Loucy (cell line): Measurements from ENCODE around the gene C8G.

Source experiments
- H2AFZ ChIP-seq: fragments of 200-600 bp; sonication (generic); 2 replicates; pipeline ENCODE4 v1.6.0; 2016; ENCODE audit warnings: antibody characterized with exemption, mild to moderate bottlenecking, low read length, moderate library complexity
- H3F3A ChIP-seq: fragments of 200-600 bp; 2 replicates; pipeline ENCODE4 v1.6.0; 2016; ENCODE audit warnings: antibody characterized with exemption, low read depth, mild to moderate bottlenecking
- H3K27me3 ChIP-seq: fragments of 200-600 bp; sonication (generic); 2 replicates; pipeline ENCODE4 v1.6.1; 2014; ENCODE audit warnings: low read length, mild to moderate bottlenecking; ENCODE audit not compliant: insufficient read depth, poor library complexity, severe bottlenecking
- H3K36me3 ChIP-seq: fragments of 200-600 bp; sonication (generic); 2 replicates; pipeline ENCODE4 v1.6.1; 2016; ENCODE audit warnings: low read length; ENCODE audit not compliant: insufficient read depth
- H3K4me1 ChIP-seq: fragments of 200-600 bp; sonication (generic); 2 replicates; pipeline ENCODE4 v1.5.1; 2014; ENCODE audit warnings: low read length, mild to moderate bottlenecking; ENCODE audit not compliant: insufficient read depth, poor library complexity, severe bottlenecking
- H3K4me2 ChIP-seq: fragments of 200-600 bp; sonication (generic); 2 replicates; pipeline ENCODE4 v1.6.0; 2014; ENCODE audit warnings: antibody characterized with exemption, low read length, low read depth, mild to moderate bottlenecking; ENCODE audit not compliant: poor library complexity, severe bottlenecking
- H3K4me3 ChIP-seq: fragments of 200-600 bp; sonication (generic); 2 replicates; pipeline ENCODE4 v1.5.1; 2014; ENCODE audit warnings: low read length, mild to moderate bottlenecking, mixed read lengths; ENCODE audit not compliant: poor library complexity, severe bottlenecking
- H3K79me2 ChIP-seq: fragments of 200-600 bp; sonication (generic); 2 replicates; pipeline ENCODE4 v1.6.1; 2014; ENCODE audit warnings: low read length; ENCODE audit not compliant: insufficient read depth
- H3K9ac ChIP-seq: fragments of 200-600 bp; sonication (generic); 2 replicates; pipeline ENCODE4 v1.6.0; 2014; ENCODE audit warnings: mild to moderate bottlenecking, low read depth, low read length, moderate library complexity; ENCODE audit not compliant: poor library complexity, severe bottlenecking
- H3K9me2 ChIP-seq: fragments of 200-600 bp; sonication (generic); replicated peaks from 2 replicates; pipeline ENCODE4 v1.6.1; 2016; ENCODE audit warnings: low read depth, low read length, mixed read lengths
- H3K9me3 ChIP-seq: fragments of 200-600 bp; sonication (generic); 2 replicates; pipeline ENCODE4 v1.6.1; 2014; ENCODE audit warnings: mild to moderate bottlenecking, antibody characterized with exemption, low read length, low read depth; ENCODE audit not compliant: insufficient read depth
- H4K20me1 ChIP-seq: fragments of 200-600 bp; sonication (generic); 2 replicates; pipeline ENCODE4 v1.6.0; 2014; ENCODE audit warnings: antibody characterized with exemption, low read length, mild to moderate bottlenecking; ENCODE audit not compliant: insufficient read depth, poor library complexity, severe bottlenecking
- CTCF ChIP-seq: fragments of 200-600 bp; sonication (generic); conservative IDR thresholded peaks from 2 replicates; pipeline ENCODE4 v1.5.1; 2014; ENCODE audit warnings: mild to moderate bottlenecking, antibody characterized with exemption, low read length
- EZH2phosphoT487 ChIP-seq: fragments of 200-600 bp; IDR thresholded peaks from 2 replicates; pipeline ENCODE4 v1.6.1; 2018; ENCODE audit warnings: antibody characterized with exemption, mild to moderate bottlenecking, moderate library complexity, borderline replicate concordance

C8G gene

DNA sequence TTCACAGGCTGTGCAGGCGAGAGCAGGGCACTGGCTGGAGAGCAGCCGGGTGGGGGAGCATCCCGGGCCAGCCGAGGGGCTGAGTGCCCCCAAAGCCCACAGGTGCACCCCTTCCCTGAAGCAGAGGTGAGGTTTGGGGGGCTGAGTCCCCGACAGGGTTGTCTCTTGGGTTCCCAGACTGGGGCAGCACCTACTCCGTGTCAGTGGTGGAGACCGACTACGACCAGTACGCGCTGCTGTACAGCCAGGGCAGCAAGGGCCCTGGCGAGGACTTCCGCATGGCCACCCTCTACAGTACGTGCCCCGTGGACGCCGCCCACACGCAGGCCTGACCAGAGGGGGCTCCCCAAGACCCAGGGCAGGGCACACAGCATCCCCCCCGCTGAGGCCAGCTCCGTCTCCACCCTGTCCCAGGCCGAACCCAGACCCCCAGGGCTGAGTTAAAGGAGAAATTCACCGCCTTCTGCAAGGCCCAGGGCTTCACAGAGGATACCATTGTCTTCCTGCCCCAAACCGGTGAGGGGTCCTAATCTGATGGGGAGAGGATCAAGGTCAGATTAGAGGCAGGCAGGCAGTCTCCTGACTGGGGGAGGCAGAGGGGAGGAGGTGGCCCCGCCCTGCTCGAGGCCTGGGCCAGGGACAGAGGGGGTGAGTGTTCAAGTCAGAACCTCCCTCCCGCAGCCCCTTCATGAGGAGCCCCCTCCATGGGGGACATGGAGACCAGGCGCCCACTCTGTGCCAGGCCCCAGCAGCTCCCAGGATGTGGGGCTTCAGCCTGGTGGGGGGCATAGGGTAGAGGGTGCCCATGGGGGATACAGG lies 34.9 kb downstream of the C8G start:
- no peak overlapping the region for H3K4me2 ChIP-seq

GRCh38 chr9:136980669-136981478 lies 35.8 kb downstream of the C8G start:
- no peaks in the 10 kb centered on the region for H3K9me2 ChIP-seq
- H3K27me3 ChIP-seq, result no peaks in the 10 kb centered on the region
- H3K9me3 ChIP-seq, result no peaks in the 10 kb centered on the region
- no peak overlapping the region for H2AFZ ChIP-seq
- no peaks in the 10 kb centered on the region for H4K20me1 ChIP-seq
- no peak overlapping the region for H3K4me2 ChIP-seq
- H3F3A ChIP-seq, result no peaks in the 10 kb centered on the region
- H3K9ac ChIP-seq, result no peak overlapping the region
- no peaks in the 10 kb centered on the region for H3K79me2 ChIP-seq
- no peak for TF ChIP-seq CTCF
- TF ChIP-seq EZH2phosphoT487, result no peak
- no peaks in the 10 kb centered on the region for H3K4me1 ChIP-seq
- no peaks in the 10 kb centered on the region for H3K36me3 ChIP-seq
- no peak overlapping the region for H3K4me3 ChIP-seq

More for the DNA sequence above, 34.9 kb downstream of the C8G start:
- H3K9ac ChIP-seq, result no peak overlapping the region
- no peaks in the 10 kb centered on the region for H4K20me1 ChIP-seq
- no peaks in the 10 kb centered on the region for H3K9me2 ChIP-seq
- H3K9me3 ChIP-seq, result no peaks in the 10 kb centered on the region
- no peak overlapping the region for H3K4me3 ChIP-seq
- H3K79me2 ChIP-seq, result no peaks in the 10 kb centered on the region
- no peak for TF ChIP-seq EZH2phosphoT487
- no peak for TF ChIP-seq CTCF
- no peaks in the 10 kb centered on the region for H3K27me3 ChIP-seq
- no peaks in the 10 kb centered on the region for H3K36me3 ChIP-seq
- H2AFZ ChIP-seq, result no peak overlapping the region
- H3F3A ChIP-seq, result no peaks in the 10 kb centered on the region
- H3K4me1 ChIP-seq, result peaks cover 5% of the 10 kb centered on the region

- no peak overlapping the region for H3K4me2 ChIP-seq
- H3K9me2 ChIP-seq, result no peaks in the 10 kb centered on the region
- no peaks in the 10 kb centered on the region for H3K4me1 ChIP-seq
- H3K79me2 ChIP-seq, result no peaks in the 10 kb centered on the region
- no peaks in the 10 kb centered on the region for H4K20me1 ChIP-seq
- no peaks in the 10 kb centered on the region for H3K9me3 ChIP-seq
- H3K36me3 ChIP-seq, result no peaks in the 10 kb centered on the region
- H2AFZ ChIP-seq, result no peak overlapping the region
- TF ChIP-seq CTCF (no peak), EZH2phosphoT487 (no peak)
- H3K27me3 ChIP-seq, result no peaks in the 10 kb centered on the region
- no peaks in the 10 kb centered on the region for H3F3A ChIP-seq
- H3K9ac ChIP-seq, result no peak overlapping the region
- H3K4me3 ChIP-seq, result no peak overlapping the region
Observed at GRCh38 chr9:136981588-136982231, 36.7 kb downstream of the C8G start.
